CD4-positive, alpha-beta T cell treated with Interleukin-12 subunit alpha and Interleukin-12 subunit beta, for 1 hour (primary cell): ENCODE data around the gene KPNA1.
"Not testable (repeated sequence)": the region's sequence is repeated elsewhere in the genome, so short reads cannot be mapped to it uniquely, and the experiment has no call there.

Experiments
- DNase-seq: peaks from one replicate; pipeline ENCODE4 v3.0.0-alpha.2; 2020

KPNA1 gene

GRCh38 chr3:122516846-122517360 is 2.2 kb upstream of the KPNA1 start:
- DNase-seq, result no peak

DNA sequence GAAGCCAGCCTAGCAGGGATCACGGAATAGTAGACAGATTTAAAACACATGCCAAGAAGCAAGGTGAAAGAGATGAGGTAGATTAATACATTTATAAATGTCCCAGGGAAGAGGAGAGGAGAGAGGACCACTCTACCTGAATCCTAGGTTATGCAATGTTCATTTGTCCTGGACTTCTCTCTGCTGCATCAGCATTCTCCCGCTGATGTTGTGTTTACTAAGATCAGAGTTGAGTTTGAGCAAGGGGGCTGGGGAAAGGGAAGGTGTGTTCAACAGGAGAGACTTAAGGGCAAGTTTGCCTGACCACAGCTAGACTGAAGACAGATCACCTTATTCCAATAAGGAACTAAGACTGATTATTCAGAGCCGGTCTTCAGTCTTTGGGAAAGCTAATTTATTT is 1.1 kb upstream of the KPNA1 start:
- DNase-seq, result no peak

DNA sequence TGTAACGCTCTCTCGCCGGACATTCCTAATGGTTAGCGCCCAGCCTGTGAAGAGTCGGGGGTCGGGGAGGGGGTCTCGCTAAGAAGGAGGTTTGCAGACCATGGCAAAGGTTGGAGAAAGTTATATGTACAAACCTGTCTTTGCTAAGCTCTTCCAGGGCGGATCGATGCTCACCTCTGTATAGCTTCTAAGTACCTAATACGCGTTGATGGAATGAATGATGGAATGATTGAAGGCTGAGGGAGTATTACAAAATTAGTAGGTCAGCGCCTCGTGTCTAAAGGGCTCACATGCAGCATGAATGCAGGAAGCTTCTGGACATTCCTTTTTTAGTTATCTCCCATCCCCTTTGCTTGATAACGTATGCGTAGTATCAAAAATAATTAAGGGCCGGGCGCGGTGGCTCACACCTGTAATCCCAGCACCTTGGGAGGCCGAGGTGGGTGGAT is 305 bp upstream of the KPNA1 start:
- no peak for DNase-seq

- no peak for DNase-seq
Measured at GRCh38 chr3:122513386-122514122, 1.2 kb downstream of the KPNA1 start.

DNA sequence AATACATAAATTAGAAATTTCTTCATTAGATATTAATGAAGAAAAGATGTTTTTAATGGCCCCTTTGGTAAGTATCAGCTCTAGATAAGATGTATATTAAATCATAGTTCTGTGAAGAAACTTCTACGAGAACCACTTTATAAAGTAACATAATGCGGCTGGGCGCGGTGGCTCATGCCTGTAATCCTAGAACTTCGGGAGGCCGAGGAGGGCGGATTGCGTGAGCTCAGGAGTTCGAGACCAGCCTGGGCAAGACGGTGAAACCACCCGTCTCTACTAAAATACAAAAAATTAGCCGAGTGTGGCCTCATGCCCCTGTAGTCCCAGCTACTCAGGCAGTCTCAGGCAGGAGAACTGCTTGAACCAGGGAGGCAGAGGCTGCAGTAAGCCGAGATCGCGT is 2.5 kb downstream of the KPNA1 start:
- DNase-seq, result no peak

GRCh38 chr3:122510878-122511535 is 3.7 kb downstream of the KPNA1 start:
- DNase-seq, result no peak

DNA sequence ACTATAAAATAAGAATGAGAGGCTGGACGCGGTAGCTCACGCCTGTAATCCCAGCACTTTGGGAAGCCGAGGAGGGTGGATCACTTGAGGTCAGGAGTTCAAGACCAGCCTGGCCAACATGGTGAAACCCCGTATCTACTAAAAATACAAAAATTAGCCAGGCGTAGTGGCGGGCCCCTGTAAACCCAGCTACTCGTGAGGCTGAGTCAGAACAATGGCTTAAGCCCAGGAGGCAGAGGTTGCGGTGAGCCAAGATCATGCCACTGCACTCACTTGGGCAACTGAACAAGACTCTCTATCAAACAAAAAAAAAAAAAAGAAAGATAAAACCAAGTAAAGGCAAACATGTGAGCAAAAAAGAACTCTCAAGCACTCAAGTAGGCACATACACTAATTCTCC is 5.8 kb downstream of the KPNA1 start:
- DNase-seq, result not testable (repeated sequence)

GRCh38 chr3:122508135-122508914 is 6.4 kb downstream of the KPNA1 start:
- no peak for DNase-seq

- no peak for DNase-seq
Measured at GRCh38 chr3:122506450-122506849, 8.3 kb downstream of the KPNA1 start.

DNA sequence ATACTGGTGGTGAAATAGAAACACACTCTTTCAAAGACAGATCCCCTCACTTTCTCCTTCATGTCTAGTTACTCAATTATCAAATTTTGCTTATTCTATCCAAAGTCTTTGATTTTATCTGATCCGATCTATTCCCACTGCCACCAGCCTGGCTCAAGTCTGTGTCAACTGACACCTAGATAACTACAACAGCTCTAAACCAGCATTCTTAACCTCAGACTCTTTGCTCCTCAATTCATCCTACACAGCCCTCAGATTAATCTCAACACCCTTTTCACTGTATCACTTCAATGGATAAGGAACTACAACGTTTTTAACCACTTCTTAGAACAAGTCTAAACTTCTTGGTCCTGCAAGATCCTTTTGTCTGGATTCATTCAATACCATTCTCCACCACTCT is 9.1 kb downstream of the KPNA1 start:
- DNase-seq, result no peak

DNA sequence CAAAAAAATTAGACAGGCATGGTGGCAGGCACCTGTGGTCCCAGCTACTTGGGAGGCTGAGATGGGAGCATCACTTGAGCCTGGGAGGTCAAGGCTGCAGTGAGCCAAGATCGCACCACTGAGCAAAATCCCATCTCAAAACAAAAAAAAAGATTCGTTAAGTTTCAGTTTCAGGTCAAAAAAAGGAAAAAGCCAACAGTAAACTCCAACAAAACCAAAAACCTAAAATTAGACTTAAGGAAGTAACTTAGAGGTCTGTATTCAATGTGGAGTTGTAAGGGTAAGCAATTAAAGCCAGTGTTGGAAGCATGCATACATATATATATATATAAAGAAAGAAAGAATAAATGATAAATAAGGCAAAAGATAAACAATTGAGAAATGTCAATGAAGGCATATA is 11.8 kb downstream of the KPNA1 start:
- DNase-seq, result no peak

DNA sequence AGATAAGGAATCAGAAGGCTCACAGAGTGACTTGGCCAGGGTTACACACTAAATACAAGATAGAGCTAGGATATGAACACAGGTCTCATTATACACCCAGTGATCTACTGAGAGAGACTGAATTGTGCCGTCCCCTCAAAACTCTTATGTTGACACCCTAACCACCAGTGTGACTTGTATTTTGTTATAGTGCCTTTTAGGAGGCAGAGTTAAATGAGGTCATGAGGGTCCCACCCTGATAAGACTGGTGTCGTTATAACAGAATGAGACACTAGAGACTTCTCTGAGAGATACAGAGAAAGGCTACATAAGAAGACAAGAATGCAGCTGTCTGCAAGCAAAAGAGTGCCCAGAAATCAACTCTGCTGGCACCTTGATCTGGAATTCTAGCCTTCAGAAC is 12.6 kb downstream of the KPNA1 start:
- no peak for DNase-seq

DNA sequence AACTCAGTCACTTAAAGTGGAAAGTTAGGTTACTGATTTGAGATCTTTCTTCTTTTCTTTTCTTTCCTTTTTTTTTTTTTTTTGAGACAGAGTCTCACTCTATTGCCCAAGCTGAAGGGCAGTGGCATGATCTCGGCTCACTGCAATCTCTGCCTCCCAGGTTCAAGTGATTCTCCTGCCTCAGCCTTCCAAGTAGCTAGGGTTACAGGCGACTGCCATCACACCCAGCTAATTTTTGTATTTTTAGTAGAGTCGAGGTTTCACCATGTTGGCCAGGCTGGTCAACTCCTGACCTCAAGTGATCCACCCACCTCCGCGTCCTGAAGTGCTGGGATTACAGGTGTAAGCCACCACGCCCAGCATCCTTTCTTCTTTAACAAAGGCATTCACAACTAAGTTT is 13.8 kb downstream of the KPNA1 start:
- not testable (repeated sequence) for DNase-seq

DNA sequence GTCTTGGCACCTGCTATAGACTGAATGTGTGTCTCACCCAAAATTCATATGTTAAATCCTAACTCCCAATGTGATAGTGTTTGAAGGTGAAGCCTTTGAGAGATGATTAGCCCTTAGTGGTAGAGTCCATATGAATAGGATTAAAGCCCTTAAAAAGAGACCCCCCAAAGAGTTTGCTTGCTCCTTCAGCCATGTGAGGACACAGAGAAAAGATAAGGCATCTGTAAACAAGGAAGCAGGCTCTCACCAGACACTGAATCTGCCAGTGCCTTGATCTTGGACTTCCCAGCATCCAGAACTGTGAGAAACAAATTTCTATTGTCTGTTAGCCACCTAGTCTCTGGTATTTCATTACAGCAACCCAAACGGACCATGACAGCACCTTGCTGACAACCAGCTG is 16.6 kb downstream of the KPNA1 start:
- DNase-seq, result no peak

DNA sequence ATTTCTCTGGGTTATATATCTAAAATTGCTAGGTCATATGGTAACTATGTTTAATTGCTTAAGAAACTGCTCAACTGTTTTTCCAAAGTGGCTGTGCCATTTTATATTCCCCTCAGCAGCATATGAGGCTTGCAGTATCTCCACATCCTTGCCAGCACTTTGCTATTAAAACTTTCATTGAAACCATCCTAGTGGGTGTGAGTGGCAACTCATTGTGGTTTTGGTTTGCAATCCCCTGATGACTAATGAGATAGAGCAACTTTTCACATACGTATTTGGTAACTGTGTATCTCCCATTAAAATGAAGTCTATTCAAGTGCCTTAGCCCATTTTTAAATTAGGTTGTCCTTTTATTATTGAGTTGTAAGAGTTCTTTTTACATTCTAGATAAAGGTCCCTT is 17.3 kb downstream of the KPNA1 start:
- peak; percentile 48 for DNase-seq

- no peak for DNase-seq
Measured at GRCh38 chr3:122496508-122496907, 18.2 kb downstream of the KPNA1 start.

DNA sequence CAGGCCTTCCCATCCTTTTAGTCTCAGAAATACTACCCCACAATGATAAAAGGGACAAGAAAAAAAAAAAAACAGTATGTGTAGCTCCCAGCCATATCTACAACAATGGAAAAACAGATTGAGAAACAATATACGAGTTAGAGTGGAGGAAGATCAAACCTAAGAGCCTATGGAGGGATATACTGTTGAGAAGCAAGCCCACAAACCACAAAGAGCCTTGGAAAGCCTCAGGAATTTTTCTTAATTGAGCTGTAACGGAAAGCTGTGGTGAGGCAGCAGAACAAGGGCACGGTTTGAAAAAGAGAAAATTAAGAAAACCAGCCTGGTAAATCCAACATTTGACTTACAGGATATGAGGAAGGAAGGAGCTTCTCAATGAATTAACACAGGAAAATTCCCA is 21.4 kb downstream of the KPNA1 start:
- DNase-seq, result no peak

- DNase-seq, result no peak
Measured at GRCh38 chr3:122488262-122488973, 26.3 kb downstream of the KPNA1 start.

GRCh38 chr3:122484985-122485384 is 29.8 kb downstream of the KPNA1 start:
- no peak for DNase-seq

DNA sequence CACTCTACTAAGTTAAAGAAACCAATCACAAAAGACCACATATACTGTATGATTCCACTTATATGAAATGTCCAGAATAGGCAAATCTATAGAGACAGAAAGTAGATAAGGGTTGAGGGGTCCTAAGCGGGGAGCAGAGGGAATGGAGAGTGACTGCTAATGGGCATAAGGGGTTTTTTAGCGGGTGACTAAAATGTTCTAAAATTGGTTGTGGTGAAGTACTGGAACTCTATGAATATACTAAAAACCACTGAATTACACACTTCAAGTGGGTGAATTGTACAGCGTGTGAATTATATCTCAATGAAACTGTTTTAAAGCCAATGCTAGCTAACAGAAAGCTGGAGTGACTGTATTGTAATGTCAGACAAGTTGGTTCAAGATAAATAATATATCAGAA is 33.3 kb downstream of the KPNA1 start:
- no peak for DNase-seq

- no peak for DNase-seq
Measured at GRCh38 chr3:122476532-122476931, 38.2 kb downstream of the KPNA1 start.

DNA sequence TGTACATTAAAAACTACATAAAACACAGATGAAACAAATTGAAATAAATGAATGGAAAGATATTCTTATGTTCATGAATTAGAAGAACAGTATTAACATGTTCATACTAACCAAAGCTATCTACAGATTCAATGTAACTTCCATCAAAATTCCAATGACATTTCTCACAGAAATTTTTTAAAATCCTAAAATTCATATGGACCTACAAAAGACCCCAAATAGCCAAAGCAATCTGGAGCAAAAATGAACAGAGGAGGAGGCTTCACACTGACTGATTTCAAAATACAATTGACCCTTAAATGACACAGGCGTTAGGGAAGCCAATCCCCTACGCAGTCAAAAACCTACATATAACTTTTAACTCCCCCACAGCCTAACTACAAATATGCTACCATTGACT is 39.4 kb downstream of the KPNA1 start:
- DNase-seq, result no peak

- DNase-seq, result no peak
Measured at GRCh38 chr3:122469659-122470058, 45.1 kb downstream of the KPNA1 start.
